IMR-90 (cell line): ENCODE results near the gene PAAF1. TPM values are rescaled to one million over a fixed set of nuclear protein-coding genes. Genes with fewer than 3 reads are reported as not detected.
A peak's percentile ranks its signal among the peaks of the same experiment; 100 is the strongest.

Experiments
- ATAC-seq: fragments of 200-7000 bp; cut with Tn5 transposase; 2 replicates; pipeline ENCODE4 v1.9.1; 2020; ENCODE audit warnings: low read depth, mild to moderate bottlenecking, moderate library complexity
- BruUV-seq: library from RNA; stranded (reverse); fragments of 400-500 nt; replicated peaks from 2 replicates; lab custom pipeline; 2021; lab: Mats Ljungman, UMichigan
- CTCF ChIA-PET: fragments of 300-600 bp; formaldehyde crosslinking; extraction: SDS; loops from one replicate; lab custom pipeline; 2021; ENCODE audit warnings: antibody characterized with exemption; lab: Yijun Ruan, JAX
- POLR2A ChIA-PET: fragments of 300-600 bp; sonication (Branson Sonifier 250); formaldehyde crosslinking; loops from one replicate; lab custom pipeline; 2022; ENCODE audit warnings: antibody characterized with exemption; ENCODE audit not compliant: unreplicated experiment; lab: Charles Lee
- DNase-seq: peaks from one replicate; pipeline ENCODE4 v3.0.0; 2013
- H2AFZ ChIP-seq: replicated peaks from 2 replicates; pipeline ENCODE3; 2013; ENCODE audit warnings: low read length, mild to moderate bottlenecking; ENCODE audit not compliant: poor library complexity
- H2AK5ac ChIP-seq: 2 replicates; pipeline ENCODE4 v1.6.1; 2013; ENCODE audit warnings: low read depth, low read length, inconsistent platforms
- H2AK9ac ChIP-seq: replicated peaks from 2 replicates; pipeline ENCODE3; 2013; ENCODE audit warnings: mild to moderate bottlenecking, low read depth, low read length, moderate library complexity; ENCODE audit not compliant: poor library complexity
- H2BK120ac ChIP-seq: 2 replicates; pipeline ENCODE4 v1.6.1; 2013; ENCODE audit warnings: low read depth, low read length, inconsistent platforms
- H2BK15ac ChIP-seq: 3 replicates; pipeline ENCODE4 v1.6.1; 2013; ENCODE audit warnings: low read depth, low read length, inconsistent platforms
- H2BK20ac ChIP-seq: 2 replicates; pipeline ENCODE4 v1.6.1; 2013; ENCODE audit warnings: low read depth, mild to moderate bottlenecking, inconsistent platforms, low read length, moderate library complexity
- H2BK5ac ChIP-seq: 2 replicates; pipeline ENCODE4 v1.6.1; 2013; ENCODE audit warnings: mild to moderate bottlenecking, low read depth, low read length, inconsistent platforms; ENCODE audit not compliant: poor library complexity, severe bottlenecking
- H3K14ac ChIP-seq: replicated peaks from 2 replicates; pipeline ENCODE4 v1.6.1; 2013; ENCODE audit warnings: low read depth, low read length, inconsistent platforms
- H3K18ac ChIP-seq: 2 replicates; pipeline ENCODE4 v1.6.1; 2013; ENCODE audit warnings: low read depth, low read length, control low read depth
- H3K23ac ChIP-seq: 2 replicates; pipeline ENCODE4 v1.6.1; 2013; ENCODE audit warnings: low read depth, low read length, inconsistent platforms
- H3K27ac ChIP-seq: 2 replicates; pipeline ENCODE4 v1.5.1; 2013; ENCODE audit warnings: mild to moderate bottlenecking, control low read depth, low read length; ENCODE audit not compliant: insufficient read depth
- H3K27me3 ChIP-seq: 2 replicates; pipeline ENCODE4 v1.6.1; 2013; ENCODE audit warnings: low read length; ENCODE audit not compliant: control insufficient read depth, insufficient read depth
- H3K36me3 ChIP-seq: 2 replicates; pipeline ENCODE4 v1.6.1; 2013; ENCODE audit warnings: low read length, mixed read lengths; ENCODE audit not compliant: control insufficient read depth, insufficient read depth
- H3K4ac ChIP-seq: 2 replicates; pipeline ENCODE4 v1.6.1; 2013; ENCODE audit warnings: low read depth, low read length, inconsistent platforms
- H3K4me1 ChIP-seq: 2 replicates; pipeline ENCODE4 v1.6.1; 2013; ENCODE audit warnings: low read length, mixed read lengths; ENCODE audit not compliant: control insufficient read depth, insufficient read depth
- H3K4me2 ChIP-seq: 2 replicates; pipeline ENCODE4 v1.6.1; 2013; ENCODE audit warnings: low read depth, mild to moderate bottlenecking, control low read depth, low read length, moderate library complexity
- H3K4me3 ChIP-seq: 2 replicates; pipeline ENCODE4 v1.5.1; 2013; ENCODE audit warnings: low read depth, mild to moderate bottlenecking, control low read depth, low read length, moderate library complexity; ENCODE audit not compliant: insufficient read depth
- H3K56ac ChIP-seq: 2 replicates; pipeline ENCODE4 v1.6.1; 2013; ENCODE audit warnings: low read length, inconsistent platforms; ENCODE audit not compliant: insufficient read depth; ENCODE audit errors: extremely low read depth
- H3K79me1 ChIP-seq, 2 experiments: 2 replicates each; pipeline ENCODE4 v1.6.1; 2013; ENCODE audit warnings: low read length in 2 of 2, inconsistent platforms in 1 of 2, low read depth in 1 of 2
- H3K9ac ChIP-seq: 2 replicates; pipeline ENCODE4 v1.6.1; 2013; ENCODE audit warnings: low read depth, low read length, control low read depth
- H3K9me1 ChIP-seq: 2 replicates; pipeline ENCODE4 v1.6.1; 2013; ENCODE audit warnings: low read length, inconsistent platforms; ENCODE audit not compliant: insufficient read depth
- H3K9me3 ChIP-seq: 2 replicates; pipeline ENCODE4 v1.6.1; 2013; ENCODE audit warnings: low read length; ENCODE audit not compliant: control insufficient read depth, insufficient read depth
- H4K20me1 ChIP-seq: 2 replicates; pipeline ENCODE4 v1.6.1; 2013; ENCODE audit warnings: low read length, inconsistent platforms; ENCODE audit not compliant: insufficient read depth
- H4K5ac ChIP-seq: 2 replicates; pipeline ENCODE4 v1.6.1; 2013; ENCODE audit warnings: mild to moderate bottlenecking, low read depth, low read length, control low read depth
- H4K8ac ChIP-seq, 2 experiments: 2 replicates each; pipeline ENCODE4 v1.6.1; 2013; ENCODE audit warnings: low read depth in 2 of 2, low read length in 2 of 2, control low read depth in 1 of 2, inconsistent platforms in 1 of 2
- H4K91ac ChIP-seq: 2 replicates; pipeline ENCODE4 v1.6.1; 2013; ENCODE audit warnings: low read depth, low read length, inconsistent platforms; ENCODE audit not compliant: insufficient read depth
- BHLHE40 ChIP-seq: fragments of 150-350 bp; IDR thresholded peaks from 2 replicates; pipeline ENCODE4 v1.6.1; 2016; ENCODE audit warnings: mild to moderate bottlenecking, low read depth, low read length
- CEBPB ChIP-seq: IDR thresholded peaks from 2 replicates; pipeline ENCODE4 v1.6.1; 2012; ENCODE audit warnings: low read depth, low read length, improper control_type of control experiment
- CHD1 ChIP-seq: IDR thresholded peaks from 2 replicates; pipeline ENCODE4 v1.6.1; 2012; ENCODE audit warnings: low read depth, low read length, improper control_type of control experiment
- FOS ChIP-seq: fragments of 150-350 bp; IDR thresholded peaks from 2 replicates; pipeline ENCODE4 v1.6.1; 2016; ENCODE audit warnings: low read depth, low read length
- MAFK ChIP-seq: IDR thresholded peaks from 2 replicates; pipeline ENCODE4 v1.6.1; 2012; ENCODE audit warnings: low read depth, low read length, improper control_type of control experiment
- MAZ ChIP-seq: IDR thresholded peaks from 2 replicates; pipeline ENCODE4 v1.6.1; 2012; ENCODE audit warnings: low read depth, mild to moderate bottlenecking, low read length, improper control_type of control experiment, moderate library complexity, borderline replicate concordance
- MXI1 ChIP-seq: IDR thresholded peaks from 2 replicates; pipeline ENCODE4 v1.6.1; 2012; ENCODE audit warnings: low read depth, mild to moderate bottlenecking, low read length, moderate library complexity, borderline replicate concordance
- NFE2L2 ChIP-seq: fragments of 150-350 bp; IDR thresholded peaks from 2 replicates; pipeline ENCODE4 v1.6.1; 2016; ENCODE audit warnings: low read depth, mild to moderate bottlenecking, low read length
- POLR2A ChIP-seq: IDR thresholded peaks from 2 replicates; pipeline ENCODE4 v1.6.1; 2012; ENCODE audit warnings: mild to moderate bottlenecking, low read depth, low read length
- RAD21 ChIP-seq: IDR thresholded peaks from 2 replicates; pipeline ENCODE4 v1.6.1; 2012; ENCODE audit warnings: low read length, improper control_type of control experiment
- RCOR1 ChIP-seq: IDR thresholded peaks from 2 replicates; pipeline ENCODE4 v1.6.1; 2012; ENCODE audit warnings: mild to moderate bottlenecking, low read length, improper control_type of control experiment; ENCODE audit not compliant: insufficient replicate concordance
- RFX5 ChIP-seq: IDR thresholded peaks from 2 replicates; pipeline ENCODE4 v1.8.0; 2012; ENCODE audit warnings: low read depth, mild to moderate bottlenecking, low read length, moderate library complexity
- SMC3 ChIP-seq: fragments of 150-350 bp; IDR thresholded peaks from 2 replicates; pipeline ENCODE4 v1.6.1; 2016; ENCODE audit warnings: low read depth, mild to moderate bottlenecking, antibody characterized with exemption, low read length, moderate library complexity
- WGBS, 2 experiments: methylation state at CpG; one replicate each; pipeline versions ENCODE4 v1.1.5 to v1.1.7; 2013; ENCODE audit warnings: missing lambda C conversion rate in 2 of 2; ENCODE audit not compliant: insufficient read length in 1 of 2; ENCODE audit errors: extremely low coverage in 2 of 2; 5-methylcytosine and 5-hydroxymethylcytosine counted together
- dilution Hi-C: fragments of 300-500 bp; cut with HindIII; formaldehyde crosslinking; loops from one replicate; pipeline ENCODE4 v1.14.3; 2018; ENCODE audit warnings: low sequenced_read_pairs; ENCODE audit not compliant: unreplicated experiment
- in situ Hi-C: fragments of 300-500 bp; cut with MboI; formaldehyde crosslinking; loops from 3 replicates; pipeline ENCODE4 v1.14.3; 2019; ENCODE audit warnings: low sequenced_read_pairs, inconsistent platforms, mixed read lengths
- intact Hi-C: fragments of 100-400 bp; cut with micrococcal nuclease; formaldehyde crosslinking; loops from 2 replicates; pipeline ENCODE4 v1.10.0; 2022
- polyA plus RNA-seq, 3 experiments: library from polyadenylated mRNA; depleted of rRNA; stranded (reverse); fragments of >200 nt; gene quantifications; 2 replicates each; pipeline ENCODE4 v1.2.3, GENCODE V29; 2012; ENCODE audit warnings: low replicate concordance in 1 of 3
- total RNA-seq: library from RNA; depleted of rRNA; stranded (reverse); fragments of >200 nt; gene quantifications from 2 replicates; pipeline ENCODE4 v1.2.3, GENCODE V29; 2012
- TF ChIP-seq, protein P1 (sequence below): conservative IDR thresholded peaks from 2 replicates; pipeline ENCODE4 v1.5.1; 2012; ENCODE audit warnings: mild to moderate bottlenecking, low read depth, low read length, improper control_type of control experiment
- TF ChIP-seq, protein P2 (sequence below): fragments of 150-350 bp; IDR thresholded peaks from 2 replicates; pipeline ENCODE4 v1.6.1; 2017; ENCODE audit warnings: mild to moderate bottlenecking, antibody characterized with exemption, low read length, low read depth
- TF ChIP-seq, protein P3 (sequence below): fragments of 150-350 bp; IDR thresholded peaks from 2 replicates; pipeline ENCODE4 v1.6.1; 2016; ENCODE audit warnings: low read depth, mild to moderate bottlenecking, low read length, moderate library complexity, borderline replicate concordance

Gene PAAF1
- total and polyA plus RNA-seq, 2 of the 4 experiments (the other 2 are of a cell fraction): 15.1 to 16.4 TPM

DNA sequence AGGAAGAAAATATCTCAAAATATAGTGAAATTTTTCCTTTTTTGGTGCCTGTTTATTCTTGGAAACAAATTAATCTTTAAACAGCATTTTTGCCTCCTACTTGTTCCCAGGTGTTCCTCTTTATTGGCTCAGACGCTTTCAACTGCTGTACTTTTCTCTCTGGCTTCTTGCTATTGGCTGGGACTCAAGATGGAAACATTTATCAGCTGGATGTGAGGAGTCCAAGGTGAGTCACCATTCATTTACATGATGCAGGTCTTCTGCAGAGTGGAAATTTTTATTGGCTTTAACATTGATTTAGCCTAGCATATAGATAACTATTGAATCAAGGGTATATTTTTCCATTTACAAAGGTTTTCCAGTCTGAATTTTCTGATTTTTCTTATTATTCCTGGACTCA is 39.6 kb downstream of the PAAF1 start:
- Histone ChIP-seq H2AFZ (no peak overlapping the region), H2AK9ac (no peak overlapping the region), H2BK5ac (no peak overlapping the region), H4K5ac (no peak overlapping the region), H3K18ac (no peak overlapping the region), H2BK120ac (no peak overlapping the region), H3K4ac (no peak overlapping the region), H3K4me3 (no peak overlapping the region), H2AK5ac (no peak overlapping the region), H3K36me3 (peaks cover 40% of the 10 kb centered on the region), H3K56ac (no peak overlapping the region), H3K9me3 (no peaks in the 10 kb centered on the region), H3K27me3 (no peaks in the 10 kb centered on the region), H4K91ac (no peak overlapping the region), H3K27ac (no peak overlapping the region), H3K4me1 (no peaks in the 10 kb centered on the region), H3K79me1 (0 out of 4 replicates have a peak, but pooled peaks cover 0 to 2% of the 10 kb centered on the region in 2 experiments), H3K9ac (no peak overlapping the region), H3K4me2 (no peak overlapping the region), H4K8ac (no peak overlapping the region), H2BK15ac (no peak overlapping the region), H3K23ac (no peak overlapping the region), H3K14ac (no peak overlapping the region), H2BK20ac (no peak overlapping the region), H3K9me1 (no peaks in the 10 kb centered on the region), H4K20me1 (no peaks in the 10 kb centered on the region)
- ChIA-PET CTCF (interaction anchor here (0.6 kb wide), 1 partner anchor 39 kb away, joined by 3 read pairs; no protein-coding TSS in a partner anchor), POLR2A (no interaction called here)
- TF ChIP-seq POLR2A: no peak
- no peak for TF ChIP-seq CHD1
- TF ChIP-seq, protein P1, sequence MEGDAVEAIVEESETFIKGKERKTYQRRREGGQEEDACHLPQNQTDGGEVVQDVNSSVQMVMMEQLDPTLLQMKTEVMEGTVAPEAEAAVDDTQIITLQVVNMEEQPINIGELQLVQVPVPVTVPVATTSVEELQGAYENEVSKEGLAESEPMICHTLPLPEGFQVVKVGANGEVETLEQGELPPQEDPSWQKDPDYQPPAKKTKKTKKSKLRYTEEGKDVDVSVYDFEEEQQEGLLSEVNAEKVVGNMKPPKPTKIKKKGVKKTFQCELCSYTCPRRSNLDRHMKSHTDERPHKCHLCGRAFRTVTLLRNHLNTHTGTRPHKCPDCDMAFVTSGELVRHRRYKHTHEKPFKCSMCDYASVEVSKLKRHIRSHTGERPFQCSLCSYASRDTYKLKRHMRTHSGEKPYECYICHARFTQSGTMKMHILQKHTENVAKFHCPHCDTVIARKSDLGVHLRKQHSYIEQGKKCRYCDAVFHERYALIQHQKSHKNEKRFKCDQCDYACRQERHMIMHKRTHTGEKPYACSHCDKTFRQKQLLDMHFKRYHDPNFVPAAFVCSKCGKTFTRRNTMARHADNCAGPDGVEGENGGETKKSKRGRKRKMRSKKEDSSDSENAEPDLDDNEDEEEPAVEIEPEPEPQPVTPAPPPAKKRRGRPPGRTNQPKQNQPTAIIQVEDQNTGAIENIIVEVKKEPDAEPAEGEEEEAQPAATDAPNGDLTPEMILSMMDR: no peak
- TF ChIP-seq RAD21: no peak
- no peak for TF ChIP-seq SMC3
- no peak for TF ChIP-seq FOS
- TF ChIP-seq, protein P2, sequence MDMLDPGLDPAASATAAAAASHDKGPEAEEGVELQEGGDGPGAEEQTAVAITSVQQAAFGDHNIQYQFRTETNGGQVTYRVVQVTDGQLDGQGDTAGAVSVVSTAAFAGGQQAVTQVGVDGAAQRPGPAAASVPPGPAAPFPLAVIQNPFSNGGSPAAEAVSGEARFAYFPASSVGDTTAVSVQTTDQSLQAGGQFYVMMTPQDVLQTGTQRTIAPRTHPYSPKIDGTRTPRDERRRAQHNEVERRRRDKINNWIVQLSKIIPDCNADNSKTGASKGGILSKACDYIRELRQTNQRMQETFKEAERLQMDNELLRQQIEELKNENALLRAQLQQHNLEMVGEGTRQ: no peak
- TF ChIP-seq MAZ: no peak
- TF ChIP-seq CEBPB: no peak
- no peak for TF ChIP-seq RFX5
- no peak for TF ChIP-seq RCOR1
- TF ChIP-seq MAFK: no peak
- no peak for TF ChIP-seq MXI1
- no peak for TF ChIP-seq NFE2L2
- TF ChIP-seq, protein P3, sequence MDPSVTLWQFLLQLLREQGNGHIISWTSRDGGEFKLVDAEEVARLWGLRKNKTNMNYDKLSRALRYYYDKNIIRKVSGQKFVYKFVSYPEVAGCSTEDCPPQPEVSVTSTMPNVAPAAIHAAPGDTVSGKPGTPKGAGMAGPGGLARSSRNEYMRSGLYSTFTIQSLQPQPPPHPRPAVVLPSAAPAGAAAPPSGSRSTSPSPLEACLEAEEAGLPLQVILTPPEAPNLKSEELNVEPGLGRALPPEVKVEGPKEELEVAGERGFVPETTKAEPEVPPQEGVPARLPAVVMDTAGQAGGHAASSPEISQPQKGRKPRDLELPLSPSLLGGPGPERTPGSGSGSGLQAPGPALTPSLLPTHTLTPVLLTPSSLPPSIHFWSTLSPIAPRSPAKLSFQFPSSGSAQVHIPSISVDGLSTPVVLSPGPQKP: no peak
- TF ChIP-seq BHLHE40: no peak
- in situ Hi-C loops (no loop called here), dilution Hi-C loops (no loop called here), intact Hi-C loops (no loop called here)
- ATAC-seq (no peak), DNase-seq (peak; percentile 53)
- no TSS peak for BruUV-seq
- WGBS, 2 experiments: no CpG with 5 or more reads among the region's 1 CpG
